HG02588 (cell line): Measurements from ENCODE around the gene EPHA2.
"Not testable (repeated sequence)": the region's sequence is repeated elsewhere in the genome, so short reads cannot be mapped to it uniquely, and the experiment has no call there.

ENCODE experiments used
- ATAC-seq: cut with Tn5 transposase; IDR thresholded peaks from one replicate; pipeline ENCODE4 v1.9.1; 2021; ENCODE audit warnings: mild to moderate bottlenecking, moderate library complexity; ENCODE audit not compliant: unreplicated experiment

The EPHA2 gene

DNA sequence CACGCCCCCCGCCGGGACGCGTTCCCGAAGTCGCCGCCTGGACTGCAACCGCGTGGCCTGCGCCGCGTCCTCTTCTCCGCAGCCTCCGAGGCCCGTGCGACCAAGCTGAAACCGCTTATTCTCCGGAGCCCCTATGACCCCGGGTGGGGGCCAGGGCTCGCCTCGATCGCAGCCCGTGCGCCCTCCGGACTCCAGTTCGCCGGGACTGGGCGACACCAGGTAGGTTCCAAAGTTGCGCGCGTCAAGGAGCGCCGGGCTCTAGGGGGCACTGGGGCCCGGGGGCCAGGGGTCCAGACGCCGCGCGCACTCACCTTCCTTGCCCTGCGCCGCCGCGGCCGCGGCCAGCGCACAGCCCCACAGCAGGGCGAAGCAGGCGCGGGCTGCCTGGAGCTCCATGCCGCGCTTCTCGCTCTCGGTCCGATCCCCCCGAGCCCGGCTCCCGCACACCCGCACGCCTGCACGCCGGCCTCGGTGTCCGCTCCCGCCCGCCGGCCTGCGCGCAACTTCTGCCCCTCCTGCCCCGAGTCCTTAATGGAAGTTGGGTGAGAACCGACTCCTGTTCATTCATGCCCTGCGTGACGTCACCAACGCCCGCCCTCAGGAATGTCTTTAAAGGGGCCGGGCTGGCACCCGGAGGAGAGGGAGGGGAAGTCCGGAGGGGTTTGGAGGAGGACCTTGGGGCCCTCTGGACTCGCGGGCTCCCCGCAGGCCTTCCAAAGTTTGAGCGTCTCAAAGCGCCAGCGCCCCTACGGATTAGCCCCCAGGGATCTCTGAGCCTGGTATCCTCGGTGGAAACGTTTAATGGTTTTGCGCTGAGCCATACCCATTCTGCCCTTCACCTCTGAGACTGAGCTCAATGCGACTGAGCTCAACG, at the start of gene EPHA2:
Gene EPHA2, minus strand, starts transcription at position 533 of the 874 bp plus-strand sequence. Its CDS starts 137 bp downstream, at position 396.
- no peak for ATAC-seq

DNA sequence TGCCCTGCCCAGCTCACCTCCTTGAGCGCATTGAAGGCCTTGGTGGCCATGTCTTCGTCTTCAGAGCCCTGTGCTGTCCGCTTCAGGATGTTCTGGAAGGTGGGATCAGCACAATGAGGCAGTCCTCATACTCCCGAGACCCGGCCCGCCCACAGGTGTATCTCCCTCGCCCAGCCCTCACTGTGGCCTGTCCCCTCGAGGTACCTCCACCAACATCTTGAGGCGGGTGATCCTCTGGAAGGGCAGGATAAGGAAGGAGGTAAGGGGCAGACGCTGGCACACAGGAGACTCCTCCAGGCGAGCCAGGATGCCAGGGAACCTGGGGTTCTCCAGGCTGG, 49.4 kb upstream of the EPHA2 start:
- no peak for ATAC-seq

DNA sequence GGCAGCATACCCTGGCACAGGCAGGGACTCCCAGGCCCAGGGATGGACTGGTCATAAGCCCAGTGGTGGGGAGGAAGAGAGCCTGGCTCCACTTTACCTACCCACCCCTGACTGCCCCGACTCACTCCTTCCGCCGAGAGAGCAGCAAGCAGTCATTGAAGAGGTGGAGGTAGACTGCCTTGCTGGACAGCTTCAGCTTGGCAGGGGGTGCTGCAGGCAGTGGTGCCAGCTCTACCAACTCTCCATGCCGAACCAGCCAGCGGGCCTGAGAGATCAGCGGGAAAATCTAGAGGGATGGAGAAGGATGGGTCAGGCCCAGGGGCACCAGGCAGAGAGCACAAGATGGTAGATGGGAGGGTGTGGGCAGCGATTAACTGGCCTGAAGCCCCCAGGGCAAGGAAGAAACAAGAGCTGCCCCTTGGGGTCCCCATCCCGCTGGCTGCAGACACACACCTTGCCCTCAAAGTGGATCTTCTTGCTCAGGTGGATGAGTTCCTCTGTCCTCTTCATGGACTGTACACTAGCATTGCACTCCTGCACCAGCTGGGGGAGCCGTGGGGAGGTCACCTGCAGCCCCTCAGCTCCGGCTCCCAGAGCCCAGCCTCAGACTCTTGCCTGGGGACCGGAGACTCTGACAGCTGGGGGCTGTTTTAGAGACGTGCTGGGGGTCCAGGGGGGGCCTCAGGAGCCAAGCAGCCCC, 48.9 kb upstream of the EPHA2 start:
- ATAC-seq, result no peak

DNA sequence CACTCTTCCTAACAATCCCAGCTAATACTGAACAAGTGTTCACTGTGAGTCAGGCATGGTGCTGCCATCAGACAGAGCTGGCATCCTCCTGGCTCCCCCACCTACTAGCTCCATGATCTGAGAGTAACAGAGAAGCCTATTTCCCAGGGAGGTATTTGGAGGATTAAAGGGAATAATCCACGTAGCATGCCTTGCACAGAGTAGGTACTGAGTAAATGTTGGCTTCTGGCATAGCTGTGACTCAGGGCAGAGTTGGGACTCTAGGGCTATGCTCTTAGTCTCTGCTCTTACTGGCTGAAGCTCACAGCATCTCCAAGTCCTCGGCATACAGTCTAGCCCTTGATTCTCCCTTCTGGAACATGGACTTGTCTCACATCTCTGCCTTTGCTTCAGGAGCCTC, 48.3 kb upstream of the EPHA2 start:
- ATAC-seq, result no peak

DNA sequence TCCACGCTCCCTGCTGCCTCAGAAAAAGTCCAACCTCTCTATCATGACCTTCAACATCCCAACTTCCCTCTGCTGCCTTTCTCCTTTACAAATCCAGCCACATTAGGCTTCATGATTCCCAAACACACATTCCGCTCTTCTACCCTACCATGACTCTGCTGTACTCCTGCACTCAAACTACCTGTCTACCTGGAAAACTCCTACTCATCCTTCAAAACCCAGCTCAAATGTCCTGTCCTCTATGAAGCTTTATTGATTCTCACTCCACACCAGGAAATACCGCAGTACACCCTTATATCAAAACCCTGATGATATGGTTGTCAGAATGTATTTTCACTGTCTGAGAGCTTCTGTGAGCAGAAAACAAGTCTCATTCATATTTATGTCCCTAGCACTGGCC, 47.7 kb upstream of the EPHA2 start:
- no peak for ATAC-seq

DNA sequence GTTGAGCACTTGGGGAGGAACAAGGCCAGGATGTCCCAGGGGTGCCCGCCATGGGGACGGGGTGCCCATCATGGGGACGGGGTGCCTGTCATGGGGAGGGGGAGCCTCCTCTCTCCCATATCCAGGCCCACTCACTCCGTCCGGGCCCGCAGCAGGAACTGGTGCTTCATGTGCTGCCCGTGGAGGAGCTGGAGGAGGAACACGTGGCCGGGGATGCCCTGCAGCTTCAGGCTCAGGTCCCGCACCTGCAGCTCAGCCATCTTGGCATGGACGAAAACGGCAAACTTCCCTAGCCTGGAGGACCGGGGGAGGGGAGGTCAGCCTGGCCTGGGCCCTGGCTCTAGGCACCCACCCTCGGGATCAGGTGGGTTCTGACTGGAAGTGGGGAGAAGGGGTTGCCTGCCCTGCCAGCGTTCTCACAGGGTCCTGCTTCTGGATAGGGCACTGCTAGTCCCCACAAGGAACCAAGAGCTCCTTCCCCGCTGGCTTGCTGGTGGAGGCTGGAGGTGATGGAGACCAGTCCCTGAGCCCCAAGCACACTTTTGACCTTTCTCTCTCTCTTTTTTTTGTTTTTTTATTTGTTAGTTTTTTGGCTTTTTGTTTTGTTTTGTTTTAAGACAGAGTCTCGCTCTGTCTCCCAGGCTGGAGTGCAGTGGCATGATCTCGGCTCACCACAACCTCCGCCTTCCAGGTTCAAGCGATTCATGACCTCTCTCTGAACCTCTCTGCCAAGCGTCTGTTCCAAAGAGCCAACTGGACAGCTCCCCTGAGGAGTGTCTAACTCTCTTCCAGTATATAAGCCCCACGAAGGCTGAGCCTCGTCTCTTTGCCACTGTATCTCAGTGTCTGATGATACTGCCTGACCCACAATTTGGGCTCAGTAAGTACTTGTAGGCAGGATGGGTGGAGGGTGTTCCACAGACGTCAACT, 46.7 kb upstream of the EPHA2 start:
- no peak for ATAC-seq

DNA sequence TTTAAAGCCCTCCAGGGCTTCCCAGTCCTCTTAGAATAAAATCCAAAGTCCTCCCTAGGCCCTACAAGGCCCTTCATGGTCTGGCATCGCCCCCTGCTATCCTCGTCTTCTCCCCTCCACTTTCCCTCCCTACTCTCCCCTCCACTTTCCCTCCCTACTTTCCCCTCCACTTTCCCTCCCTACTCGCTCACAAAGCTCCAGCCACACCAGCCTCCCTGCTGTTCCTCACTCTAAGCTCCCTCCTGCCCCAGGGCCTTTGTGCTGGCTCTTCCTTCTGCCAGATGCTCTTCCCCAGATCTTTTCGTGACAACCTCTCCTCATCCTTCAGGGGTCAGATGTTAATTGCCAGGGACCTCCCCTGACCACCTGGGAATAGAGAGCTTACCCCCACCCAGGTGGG, 43.8 kb upstream of the EPHA2 start:
- no peak for ATAC-seq

DNA sequence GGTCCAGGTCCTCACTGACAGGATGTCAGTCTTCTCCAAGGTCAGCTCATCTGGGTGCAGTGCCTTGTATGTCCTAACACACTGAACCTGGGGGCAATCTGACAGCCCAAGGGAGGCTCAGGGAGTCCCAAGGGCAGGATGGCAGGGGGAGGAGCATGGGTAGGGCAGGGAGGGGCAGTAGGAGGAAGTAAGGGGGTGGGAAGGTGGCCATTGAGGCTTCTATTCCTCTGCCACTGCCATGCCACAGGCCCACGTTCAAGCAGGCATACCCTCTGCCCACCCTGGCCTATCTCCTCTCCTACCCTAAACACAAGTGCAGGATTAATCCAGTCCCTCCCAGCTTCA, 43.3 kb upstream of the EPHA2 start:
- ATAC-seq, result no peak

DNA sequence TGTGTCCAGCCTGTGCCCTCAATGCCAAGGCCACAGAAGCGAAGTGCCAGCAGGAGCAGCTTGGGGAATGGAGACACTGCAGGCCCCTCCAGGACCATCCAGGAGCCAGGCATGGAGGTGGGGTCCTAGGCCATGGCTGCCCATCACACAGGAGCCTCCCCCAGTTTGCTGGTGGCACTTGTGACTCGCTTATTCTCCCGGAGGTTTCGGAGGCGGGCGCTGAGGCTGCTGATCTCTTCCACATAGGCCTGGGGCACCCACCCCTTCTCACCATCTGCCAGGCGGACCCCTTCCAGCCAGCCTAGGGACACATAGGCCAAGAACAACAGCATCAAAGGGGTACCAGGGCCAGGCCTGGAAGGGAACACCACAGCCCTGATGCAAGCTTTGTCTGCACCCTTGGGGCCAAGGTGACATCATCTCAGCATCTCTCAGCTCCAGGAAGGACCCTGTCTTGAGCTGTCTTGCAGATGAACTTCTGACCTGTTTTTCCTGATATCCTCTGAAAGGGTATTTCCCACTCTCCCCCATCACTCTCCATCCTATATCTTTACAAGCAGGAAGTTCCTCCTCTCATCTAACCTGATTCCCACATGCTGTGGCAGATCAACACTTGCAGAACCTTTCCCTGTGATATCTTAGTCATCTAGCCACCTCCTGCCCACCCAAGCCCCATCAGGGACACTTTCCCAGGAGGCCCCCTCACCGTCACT, 42.7 kb upstream of the EPHA2 start:
- no peak for ATAC-seq

DNA sequence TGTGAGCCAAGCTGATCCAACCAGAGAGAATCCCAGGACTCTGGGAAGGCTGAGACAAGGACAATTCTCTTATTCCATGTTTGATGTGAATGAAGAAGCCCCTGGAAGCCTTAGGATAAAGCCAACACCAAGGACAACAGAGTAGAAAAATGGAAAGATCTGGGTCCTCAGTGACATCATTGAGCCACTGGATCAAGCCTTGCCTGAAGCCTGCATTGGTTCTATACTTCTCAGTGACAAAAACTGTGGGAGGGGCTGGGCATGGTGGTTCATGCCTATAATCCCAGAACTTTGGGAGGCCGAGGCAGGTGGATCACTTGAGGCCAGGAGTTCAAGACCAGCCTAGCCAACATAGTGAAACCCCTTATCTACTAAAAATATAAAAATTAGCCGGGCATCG, 41.0 kb upstream of the EPHA2 start:
- ATAC-seq, result no peak

DNA sequence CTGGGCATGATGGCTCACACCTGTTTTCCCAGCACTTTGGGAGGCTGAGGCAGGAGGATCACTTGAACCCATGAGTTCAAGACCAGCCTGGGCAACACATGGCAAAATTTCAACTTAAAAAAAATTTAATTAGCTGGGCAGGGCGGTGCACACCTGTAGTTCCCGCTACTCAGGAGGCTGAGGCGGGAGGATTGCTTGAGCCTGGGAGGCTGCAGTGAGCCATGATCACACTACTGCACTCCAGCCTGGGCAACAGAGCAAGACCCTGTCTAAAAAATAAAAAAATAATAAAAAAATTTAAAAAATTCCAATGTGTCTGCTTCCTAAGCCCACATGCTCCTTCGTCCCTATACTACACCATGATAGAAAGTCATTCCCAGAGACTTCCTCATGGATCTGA, 40.3 kb upstream of the EPHA2 start:
- ATAC-seq, result not testable (repeated sequence)

DNA sequence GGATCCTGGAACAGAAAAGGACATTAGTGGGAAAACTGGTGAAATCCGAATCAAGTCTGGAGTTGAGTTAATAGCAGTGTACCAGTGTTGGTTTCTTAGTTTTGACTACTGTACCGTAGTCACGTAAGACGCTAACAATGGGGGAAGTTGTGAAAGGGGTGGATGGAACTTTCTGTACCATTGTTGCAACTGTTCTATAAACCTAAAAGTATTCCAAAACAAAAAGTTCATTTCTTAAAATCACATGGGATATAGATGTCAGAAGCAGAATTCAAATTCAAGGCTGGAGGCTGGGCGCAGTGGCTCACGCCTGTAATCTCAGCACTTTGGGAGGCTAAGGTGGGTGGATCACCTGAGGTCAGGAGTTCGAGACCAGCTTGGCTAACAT, 39.6 kb upstream of the EPHA2 start:
- no peak for ATAC-seq

DNA sequence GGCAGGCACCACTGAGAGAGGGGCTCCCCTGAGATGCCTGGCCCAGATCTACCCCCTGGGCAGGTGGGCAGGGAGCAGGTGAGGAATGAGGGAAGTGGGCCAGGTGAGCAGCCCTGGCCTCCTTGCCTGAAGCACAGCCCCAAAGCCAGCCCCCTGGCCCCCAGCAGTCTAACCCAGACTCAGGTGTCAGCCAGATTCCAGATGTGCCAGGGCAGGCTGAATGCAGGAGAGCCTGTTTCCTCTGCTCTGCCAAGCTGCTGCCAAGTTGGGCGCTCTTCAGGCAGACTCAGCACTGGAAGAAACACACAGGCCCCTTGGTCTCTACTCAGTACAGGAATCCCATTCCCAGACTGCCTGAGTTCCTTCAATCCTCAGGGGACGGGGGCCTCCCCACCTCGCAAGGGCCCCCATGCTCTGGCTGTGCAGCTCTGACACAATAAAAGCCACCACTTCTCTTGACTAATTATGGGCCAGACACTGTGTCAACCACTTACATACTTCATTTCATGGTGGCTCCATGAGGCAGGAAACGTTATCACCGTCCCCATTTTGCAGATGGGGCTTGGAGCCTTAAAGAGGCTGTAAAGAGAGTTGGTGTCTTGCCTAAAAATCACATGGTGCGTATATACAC, 36.2 kb upstream of the EPHA2 start:
- ATAC-seq, result no peak

DNA sequence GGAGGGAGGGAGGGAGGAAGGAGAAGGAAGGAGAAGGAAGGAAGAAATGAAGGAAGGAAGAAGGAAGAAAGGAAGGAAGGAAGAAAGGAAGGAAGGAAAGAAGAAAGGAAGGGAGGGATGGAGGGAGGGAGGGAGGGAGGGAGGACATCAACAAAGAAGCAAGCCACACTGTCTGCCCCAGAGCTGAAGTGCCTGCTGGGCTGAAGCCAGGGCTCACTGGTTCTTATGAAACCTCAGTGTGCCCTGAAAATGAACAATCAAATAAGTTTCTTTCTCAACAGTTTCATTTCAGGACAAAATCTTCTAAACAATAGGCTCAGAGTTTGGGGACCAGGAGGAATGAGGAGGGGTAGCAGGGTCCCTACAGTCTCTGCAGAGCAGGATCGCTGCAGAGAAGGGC, 35.4 kb upstream of the EPHA2 start:
- no peak for ATAC-seq

DNA sequence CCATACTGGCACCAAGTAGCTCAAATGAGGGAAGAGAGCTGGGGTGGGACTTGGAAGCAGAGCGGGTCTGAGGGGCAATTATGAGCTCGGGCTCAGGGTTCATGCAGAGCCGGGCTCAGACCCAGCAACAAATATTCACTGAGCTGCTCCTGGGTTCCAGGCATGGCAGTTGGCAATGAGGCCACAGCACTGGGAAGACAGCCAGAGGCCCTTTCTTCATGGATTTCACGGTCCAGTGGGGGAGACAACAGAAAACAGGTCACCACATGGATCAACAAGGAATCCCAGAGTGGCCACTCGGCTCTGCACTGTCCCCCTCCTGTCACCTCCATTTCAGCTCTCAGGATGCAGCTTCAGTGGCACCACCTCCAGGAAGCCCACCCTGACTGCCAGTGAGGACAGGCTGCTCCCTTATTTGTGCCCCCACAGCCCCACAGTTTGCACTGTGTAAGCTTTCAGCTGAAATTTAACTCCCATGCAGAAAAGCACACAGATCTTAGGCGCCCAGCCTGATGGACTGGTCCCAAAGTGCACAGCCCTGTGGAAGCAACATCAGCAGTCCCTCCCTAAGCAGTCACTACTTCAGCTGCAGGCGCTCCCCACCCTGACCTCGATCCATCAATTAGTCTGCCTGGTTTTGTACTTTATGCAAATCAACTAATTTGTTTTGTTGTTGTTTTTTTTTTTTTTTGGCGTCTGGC, 34.2 kb upstream of the EPHA2 start:
- ATAC-seq, result no peak

DNA sequence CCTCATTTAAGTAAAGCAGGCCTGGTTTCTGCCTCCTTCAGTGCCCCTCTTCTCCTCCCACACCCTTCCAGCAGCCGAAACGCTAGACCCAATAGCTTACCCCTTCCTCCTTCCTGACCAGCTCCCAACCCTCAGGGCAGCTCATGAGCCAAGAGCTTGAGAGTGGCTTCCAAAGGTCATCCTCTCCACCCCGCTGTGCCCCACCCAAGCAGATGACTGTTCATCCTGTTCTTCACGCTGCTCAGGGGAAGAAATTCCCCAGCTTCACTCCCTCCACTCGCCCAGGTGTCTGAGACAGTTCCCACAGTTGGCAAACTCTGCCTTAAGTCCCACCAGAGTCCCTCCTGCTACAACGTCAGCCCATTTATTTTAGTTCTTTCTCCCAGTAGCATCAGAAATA, 33.1 kb upstream of the EPHA2 start:
- ATAC-seq, result no peak

DNA sequence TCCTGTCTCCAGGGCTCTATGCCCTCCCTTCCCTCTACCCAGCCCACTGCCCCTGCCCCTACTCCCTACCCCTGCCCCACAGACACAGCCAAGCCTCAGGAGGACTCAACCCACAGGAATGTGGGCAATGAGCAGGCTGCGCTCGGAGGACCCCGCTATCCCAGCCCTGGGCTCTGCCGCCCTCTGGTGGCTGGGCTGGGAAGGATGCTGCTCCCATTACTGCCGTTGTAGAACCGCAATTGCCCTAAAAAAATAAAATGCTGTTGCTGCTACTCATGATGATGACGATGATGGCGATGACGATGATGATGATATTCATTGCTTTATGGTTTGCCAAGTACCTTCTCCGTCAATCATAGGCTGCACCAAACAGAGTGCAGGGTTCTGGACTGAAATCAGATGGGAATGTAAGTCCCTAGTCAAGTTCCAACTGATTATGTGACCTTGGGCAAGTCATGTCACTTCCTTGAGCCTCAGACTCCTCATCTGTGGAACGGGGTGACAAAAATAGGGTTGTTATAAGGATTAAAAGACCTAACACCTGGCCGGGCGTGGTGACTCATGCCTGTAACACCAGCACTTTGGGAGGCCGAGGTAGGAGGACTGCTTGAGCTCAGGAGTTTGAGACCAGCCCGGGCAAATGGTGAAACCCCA, 32.0 kb upstream of the EPHA2 start:
- ATAC-seq, result no peak

DNA sequence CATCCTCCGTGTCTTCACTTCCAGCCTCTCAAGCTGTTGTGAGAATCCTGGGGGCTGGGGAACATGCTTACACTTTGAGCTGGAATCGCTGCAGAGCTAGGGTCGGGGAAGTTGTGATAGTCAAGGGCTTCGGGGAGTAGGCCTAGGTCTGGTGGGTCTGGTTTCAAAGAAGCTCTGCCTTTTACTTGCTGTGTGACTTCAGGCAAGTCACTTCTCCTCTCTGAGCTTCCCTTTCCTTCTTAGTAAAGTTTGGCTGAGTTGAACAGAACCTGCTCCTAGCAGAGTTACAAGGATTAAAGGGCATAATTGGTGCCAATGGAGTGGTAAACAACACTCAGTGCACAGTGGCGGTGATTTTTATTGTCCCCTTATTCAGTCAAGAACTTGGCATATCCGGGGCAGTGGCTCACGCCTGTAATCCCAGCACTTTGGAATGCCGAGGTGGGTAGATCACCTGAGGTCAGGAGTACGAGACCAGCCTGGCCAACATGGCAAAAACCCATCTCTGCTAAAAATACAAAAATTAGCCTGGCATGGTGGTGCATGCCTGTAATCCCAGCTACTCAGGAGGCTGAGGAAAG, 30.9 kb upstream of the EPHA2 start:
- ATAC-seq, result no peak
